Measurements from ENCODE around the gene SCUBE1. TPM values are rescaled to one million over a fixed set of nuclear protein-coding genes. Genes with fewer than 3 reads are reported as not detected.

The SCUBE1 gene
- total RNA-seq, 2 experiments from 2014 or later = not detected

DNA sequence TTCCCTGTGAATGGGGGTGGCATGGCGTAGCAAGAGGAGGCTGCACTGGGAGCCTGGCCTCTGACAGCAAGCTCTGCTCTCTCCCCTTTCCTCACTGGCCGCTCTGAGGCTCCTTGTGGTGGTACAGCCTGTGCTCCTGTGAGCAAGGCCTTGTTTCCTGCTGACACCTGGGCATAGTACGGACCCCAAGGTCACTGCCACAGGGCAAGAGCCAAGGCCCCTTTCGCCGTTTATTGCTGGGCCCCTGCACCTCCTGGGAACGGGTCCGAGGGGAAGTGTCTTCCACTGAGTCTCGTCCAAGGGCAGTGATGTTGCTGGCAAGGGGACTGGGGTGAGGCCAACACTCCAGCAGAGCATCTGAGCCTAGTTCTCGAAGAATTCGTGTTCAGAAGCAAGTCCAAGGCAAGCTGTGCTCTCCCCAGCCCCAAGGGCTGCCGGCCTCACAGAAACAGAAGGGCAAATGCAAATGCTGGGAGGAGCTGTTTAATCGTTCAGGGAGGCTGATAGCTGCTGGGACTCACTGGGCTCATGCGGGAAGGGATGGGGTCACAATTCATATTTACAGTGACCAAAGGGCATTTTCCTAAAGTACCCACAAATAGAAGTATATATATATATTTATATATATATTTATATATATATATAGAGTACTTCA, 140.3 kb downstream of the SCUBE1 start:
- Mint-ChIP-seq H3K27ac (no peak overlapping the region), H3K9me3 (no peaks in the 10 kb centered on the region), H3K4me1 (ENCODE audit: low read depth) (peaks cover 6% of the 10 kb centered on the region), H3K36me3 (no peaks in the 10 kb centered on the region), H3K27me3 (no peaks in the 10 kb centered on the region), H3K4me3 (no peak overlapping the region)
- intact Hi-C loops (cut with micrococcal nuclease) = no loop called here
- CTCF ChIA-PET = no interaction called here
- no peak for DNase-seq
- POLR2A ChIA-PET = no interaction called here

DNA sequence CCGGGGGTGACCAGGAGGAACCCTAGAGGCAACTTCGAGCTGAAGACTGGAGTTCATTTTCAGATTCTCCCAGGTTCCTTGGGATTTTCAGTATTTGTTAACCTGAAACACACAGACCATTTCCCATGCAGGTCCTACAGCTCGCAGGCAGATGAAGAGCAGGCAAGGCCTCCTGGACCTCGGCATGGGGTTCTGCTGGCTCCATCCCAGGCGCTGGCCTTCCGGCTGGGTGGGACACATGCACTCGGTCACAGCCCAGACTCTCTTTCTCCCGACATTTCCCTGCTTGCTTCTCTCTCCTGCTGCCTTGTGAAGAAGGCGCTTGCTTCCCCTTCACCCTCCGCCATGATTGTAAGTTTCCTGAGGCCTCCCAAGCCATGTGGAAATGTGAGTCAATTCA, 140.8 kb downstream of the SCUBE1 start:
- ChIA-PET POLR2A (no interaction called here), CTCF (no interaction called here)
- intact Hi-C loops (cut with micrococcal nuclease) = no loop called here

DNA sequence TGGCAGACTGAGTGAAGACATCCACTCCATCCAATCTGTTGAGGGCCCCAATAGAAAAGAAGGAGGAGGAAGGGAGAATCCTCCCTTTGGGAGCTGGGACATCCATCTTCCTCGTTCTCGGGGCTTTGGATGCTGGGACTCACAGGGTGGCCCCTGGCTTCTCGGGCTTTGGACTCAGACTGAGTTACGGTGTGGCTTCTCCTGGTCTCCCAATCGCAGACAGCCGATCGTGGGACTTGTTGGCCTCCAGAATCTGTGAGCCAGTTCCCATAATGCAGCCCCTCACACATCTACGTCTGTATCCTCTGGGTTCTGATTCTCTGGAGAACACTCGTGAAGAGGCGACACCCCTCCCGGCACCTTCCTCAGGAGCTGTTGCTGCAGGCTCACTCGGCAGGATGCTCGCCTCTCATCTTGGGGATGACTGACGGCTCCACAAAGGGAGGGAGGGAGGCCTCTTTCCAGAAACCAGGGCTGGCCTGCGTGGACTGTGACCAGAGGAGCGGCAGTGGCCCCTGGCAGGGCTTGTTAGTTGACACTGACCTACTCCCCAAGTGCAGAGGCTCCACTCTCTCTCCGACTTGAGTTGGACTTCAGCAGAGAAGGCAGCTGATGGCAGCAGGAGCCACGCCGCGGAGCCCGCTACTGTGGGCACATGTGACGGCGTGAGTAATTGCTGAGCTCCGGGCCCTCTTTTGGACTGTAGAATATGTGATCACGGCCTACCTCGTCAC, 141.5 kb downstream of the SCUBE1 start:
- no peaks in the 10 kb centered on the region for H3K27me3 Mint-ChIP-seq
- H3K27ac Mint-ChIP-seq = no peak overlapping the region
- ChIA-PET POLR2A (no interaction called here), CTCF (no interaction called here)
- DNase-seq = no peak
- H3K36me3 Mint-ChIP-seq = no peaks in the 10 kb centered on the region
- no peaks in the 10 kb centered on the region for H3K9me3 Mint-ChIP-seq
- H3K4me3 Mint-ChIP-seq = no peak overlapping the region
- peaks cover 5% of the 10 kb centered on the region for H3K4me1 Mint-ChIP-seq (ENCODE audit: low read depth)
- intact Hi-C loops (cut with micrococcal nuclease) = no loop called here

More for the DNA sequence above, 140.8 kb downstream of the SCUBE1 start:
- Mint-ChIP-seq H3K36me3 (no peaks in the 10 kb centered on the region), H3K27me3 (no peaks in the 10 kb centered on the region), H3K4me1 (ENCODE audit: low read depth) (peaks cover 6% of the 10 kb centered on the region), H3K9me3 (no peaks in the 10 kb centered on the region), H3K27ac (no peak overlapping the region), H3K4me3 (no peak overlapping the region)
- no peak for DNase-seq

DNA sequence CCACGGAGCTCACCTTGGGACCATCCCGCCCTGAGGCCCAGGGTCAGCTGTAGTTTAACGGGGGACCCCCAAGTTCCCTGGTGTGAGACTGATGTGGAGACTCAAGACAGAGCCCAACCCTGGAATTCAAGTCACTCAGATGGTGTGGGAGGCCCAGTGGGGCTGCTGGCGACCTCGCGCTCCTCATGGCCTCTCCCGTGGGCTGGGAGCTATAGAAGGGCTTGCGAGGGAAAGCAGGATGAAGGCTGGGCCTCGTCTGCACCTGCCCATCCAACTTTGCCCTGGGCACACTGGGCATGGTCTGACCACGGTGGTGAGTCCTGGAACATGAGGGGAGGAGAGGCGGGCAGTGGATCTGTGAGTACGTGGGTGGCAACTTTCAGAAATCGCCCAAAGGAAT, 142.6 kb downstream of the SCUBE1 start:
- CTCF ChIA-PET = interaction anchor here (0.6 to 1.0 kb wide), 2 partner anchors 146 to 160 kb away, joined by 3 to 4 read pairs; no protein-coding TSS in a partner anchor

DNA sequence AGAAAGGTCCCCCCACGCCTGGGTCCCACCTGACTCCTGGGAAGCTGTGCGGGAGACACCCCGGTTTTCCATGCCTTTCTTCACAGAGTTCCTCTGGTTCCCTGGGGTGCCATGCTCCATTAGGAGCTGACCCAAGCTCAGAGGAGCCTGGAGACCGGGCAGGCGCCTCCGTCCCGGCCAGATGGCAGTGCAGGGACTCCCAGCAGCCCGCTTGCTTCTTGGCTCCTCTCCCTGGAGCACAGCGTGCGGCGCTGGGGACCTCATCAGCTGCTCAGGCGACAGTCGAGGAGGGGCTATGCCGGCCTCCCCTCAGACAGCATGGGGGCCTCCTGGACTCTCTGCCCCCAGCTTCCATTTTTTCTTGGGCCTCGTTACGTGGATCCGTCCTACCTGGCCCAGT, 143.1 kb downstream of the SCUBE1 start:
- H3K27me3 Mint-ChIP-seq = no peaks in the 10 kb centered on the region
- CTCF ChIA-PET = interaction anchor here (1.0 kb wide), 1 partner anchor 147 kb away, joined by 3 read pairs; no protein-coding TSS in a partner anchor
- intact Hi-C loops (cut with micrococcal nuclease) = no loop called here
- H3K4me3 Mint-ChIP-seq = no peak overlapping the region
- no peak for DNase-seq
- no peaks in the 10 kb centered on the region for H3K4me1 Mint-ChIP-seq (ENCODE audit: low read depth)
- no peaks in the 10 kb centered on the region for H3K9me3 Mint-ChIP-seq
- no peak overlapping the region for H3K27ac Mint-ChIP-seq
- POLR2A ChIA-PET = no interaction called here
- no peaks in the 10 kb centered on the region for H3K36me3 Mint-ChIP-seq

More for the DNA sequence above, 142.6 kb downstream of the SCUBE1 start:
- H3K9me3 Mint-ChIP-seq = no peaks in the 10 kb centered on the region
- no peak overlapping the region for H3K4me3 Mint-ChIP-seq
- POLR2A ChIA-PET = no interaction called here
- H3K4me1 Mint-ChIP-seq (ENCODE audit: low read depth) = no peaks in the 10 kb centered on the region
- intact Hi-C loops (cut with micrococcal nuclease) = no loop called here
- H3K27me3 Mint-ChIP-seq = no peaks in the 10 kb centered on the region
- no peaks in the 10 kb centered on the region for H3K36me3 Mint-ChIP-seq
- H3K27ac Mint-ChIP-seq = no peak overlapping the region
- DNase-seq = no peak

DNA sequence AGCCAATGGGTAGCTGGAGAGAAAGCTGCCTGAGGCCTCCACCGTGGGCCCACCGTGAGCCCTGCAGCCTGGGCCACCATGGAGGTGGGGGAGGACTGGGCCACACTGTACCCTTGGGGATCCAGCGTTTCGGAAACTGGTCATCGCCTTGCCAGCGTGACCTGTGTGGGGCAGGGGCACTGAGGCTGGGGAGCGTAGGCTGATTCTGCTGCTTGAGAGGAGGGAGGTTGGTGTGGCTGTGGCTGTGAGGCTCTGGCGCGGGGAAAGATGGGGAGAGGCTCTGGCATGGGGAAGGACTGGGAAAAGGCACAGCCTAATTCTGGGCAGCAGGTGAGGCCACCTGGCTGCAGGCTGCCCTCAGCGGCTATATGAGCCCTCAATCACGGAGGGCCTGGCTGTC, 143.6 kb downstream of the SCUBE1 start:
- Mint-ChIP-seq H3K4me3 (no peak overlapping the region), H3K36me3 (no peaks in the 10 kb centered on the region), H3K4me1 (ENCODE audit: low read depth) (no peaks in the 10 kb centered on the region), H3K27ac (no peak overlapping the region), H3K27me3 (no peaks in the 10 kb centered on the region), H3K9me3 (no peaks in the 10 kb centered on the region)
- CTCF ChIA-PET = no interaction called here
- intact Hi-C loops (cut with micrococcal nuclease) = no loop called here
- POLR2A ChIA-PET = no interaction called here
- no peak for DNase-seq

DNA sequence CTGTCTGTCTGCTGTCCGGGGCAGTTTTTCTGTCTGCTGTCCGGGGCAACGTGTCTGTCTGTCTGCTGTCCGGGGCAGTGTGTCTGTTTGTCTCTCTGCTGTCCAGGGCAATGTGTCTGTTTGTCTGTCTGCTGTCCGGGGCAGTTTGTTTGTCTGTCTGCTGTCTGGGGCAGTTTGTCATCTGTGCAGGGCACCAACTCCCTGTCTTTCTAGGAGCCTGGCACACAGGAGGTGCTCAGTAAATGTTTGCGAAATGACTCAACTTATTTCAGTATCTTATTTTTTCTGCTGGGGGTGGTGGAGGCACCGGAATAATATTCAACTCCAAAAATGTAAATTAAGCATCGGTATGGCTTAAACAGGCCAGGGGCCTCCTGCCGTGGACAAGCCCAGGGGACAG, 144.2 kb downstream of the SCUBE1 start:
- H3K4me1 Mint-ChIP-seq (ENCODE audit: low read depth) = no peaks in the 10 kb centered on the region
- H3K27ac Mint-ChIP-seq = no peak overlapping the region
- POLR2A ChIA-PET = no interaction called here
- DNase-seq = no peak
- CTCF ChIA-PET = no interaction called here
- no peaks in the 10 kb centered on the region for H3K36me3 Mint-ChIP-seq
- no peak overlapping the region for H3K4me3 Mint-ChIP-seq
- no peaks in the 10 kb centered on the region for H3K27me3 Mint-ChIP-seq
- H3K9me3 Mint-ChIP-seq = no peaks in the 10 kb centered on the region
- intact Hi-C loops (cut with micrococcal nuclease) = no loop called here

DNA sequence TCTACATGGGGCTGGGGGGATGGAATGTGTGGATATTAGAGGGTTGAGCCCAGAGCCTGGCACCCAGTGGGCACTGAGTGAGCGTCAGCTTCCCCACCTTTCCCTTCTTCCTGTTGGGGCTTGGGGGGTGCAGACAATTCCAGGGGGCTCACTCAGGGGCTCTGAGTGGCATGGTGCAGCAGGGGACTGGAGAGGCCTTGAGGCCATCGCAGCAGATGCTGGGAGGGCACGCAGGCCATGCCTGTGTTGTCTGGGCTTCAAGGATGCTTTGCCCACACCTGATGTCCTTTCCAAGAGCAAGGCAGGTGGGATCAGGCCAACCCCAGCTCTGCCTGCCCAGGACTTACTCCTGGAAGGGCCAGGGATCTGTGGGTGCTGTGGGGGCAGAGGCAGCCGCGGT, 145.0 kb downstream of the SCUBE1 start:
- no peaks in the 10 kb centered on the region for H3K36me3 Mint-ChIP-seq
- H3K4me3 Mint-ChIP-seq = no peak overlapping the region
- no peak overlapping the region for H3K27ac Mint-ChIP-seq
- ChIA-PET POLR2A (no interaction called here), CTCF (interaction anchor here (1.2 kb wide), 1 partner anchor 10 kb away, joined by 3 read pairs; no protein-coding TSS in a partner anchor)
- no peaks in the 10 kb centered on the region for H3K9me3 Mint-ChIP-seq
- DNase-seq = no peak
- intact Hi-C loops (cut with micrococcal nuclease) = no loop called here
- no peaks in the 10 kb centered on the region for H3K4me1 Mint-ChIP-seq (ENCODE audit: low read depth)
- no peaks in the 10 kb centered on the region for H3K27me3 Mint-ChIP-seq

DNA sequence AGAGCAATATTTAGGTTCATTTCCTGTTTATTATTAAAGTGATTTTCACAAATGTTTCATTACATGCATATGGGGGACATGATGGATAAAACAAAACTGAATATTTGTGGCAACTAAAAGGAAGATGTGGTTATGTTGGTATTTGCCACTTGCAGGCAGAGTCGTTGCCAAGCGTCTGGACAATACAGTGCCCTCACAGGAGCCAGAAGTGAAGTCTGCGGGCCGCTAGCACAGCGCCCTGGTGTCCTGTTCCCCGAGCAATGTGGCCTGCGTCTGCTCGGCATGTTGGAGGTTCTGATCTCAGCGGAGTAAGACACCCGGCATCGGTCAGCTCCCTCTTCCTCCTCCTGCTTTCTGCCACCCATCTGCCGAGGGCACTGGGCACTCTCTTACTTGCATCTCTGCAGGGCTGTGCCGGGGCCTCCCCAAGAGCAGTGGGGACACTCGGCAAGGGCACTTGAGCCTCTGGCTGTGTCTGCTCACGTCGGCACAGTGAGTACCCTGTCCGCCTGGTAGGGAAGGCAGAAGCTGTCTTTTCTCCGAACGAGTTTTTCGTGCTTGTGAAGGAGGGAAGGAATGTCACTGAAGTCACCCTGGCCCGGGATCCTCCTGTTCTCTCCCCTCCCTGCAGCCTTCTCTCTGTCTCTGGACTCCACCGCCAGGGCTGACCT, 145.8 kb downstream of the SCUBE1 start:
- POLR2A ChIA-PET = no interaction called here
- intact Hi-C loops (cut with micrococcal nuclease) = no loop called here
- H3K9me3 Mint-ChIP-seq = no peaks in the 10 kb centered on the region

DNA sequence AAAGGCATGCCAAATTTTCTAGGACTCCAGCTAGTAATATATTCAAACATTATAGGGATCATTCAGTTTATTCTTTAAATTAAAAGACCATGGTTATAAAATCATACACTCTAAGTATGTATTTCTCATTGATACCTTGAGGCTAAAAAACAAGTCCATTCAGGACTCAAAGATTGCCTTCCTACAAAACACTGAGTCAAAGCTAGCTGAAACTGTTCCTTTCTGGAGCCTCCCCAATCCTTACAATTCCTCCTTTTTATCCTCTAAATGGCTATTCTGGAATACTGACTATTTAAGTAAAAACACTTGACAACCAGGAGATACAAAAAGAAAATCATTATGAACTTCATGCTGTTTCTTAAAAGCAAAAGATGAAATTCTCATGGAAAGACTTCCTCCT, 151.3 kb downstream of the SCUBE1 start:
- ChIA-PET CTCF (no interaction called here), POLR2A (no interaction called here)
- Mint-ChIP-seq H3K4me3 (no peak overlapping the region), H3K27me3 (no peaks in the 10 kb centered on the region), H3K9me3 (peaks cover 3% of the 10 kb centered on the region), H3K4me1 (ENCODE audit: low read depth) (peaks cover 6% of the 10 kb centered on the region), H3K36me3 (no peaks in the 10 kb centered on the region), H3K27ac (no peak overlapping the region)
- no peak for DNase-seq
- intact Hi-C loops (cut with micrococcal nuclease) = loop anchor here (5.0 kb wide), 1 partner anchor 765 kb away; the partner anchor contains the start of gene SAMM50

More for the DNA sequence above, 145.8 kb downstream of the SCUBE1 start:
- no peaks in the 10 kb centered on the region for H3K4me1 Mint-ChIP-seq (ENCODE audit: low read depth)
- H3K27me3 Mint-ChIP-seq = no peaks in the 10 kb centered on the region
- no peaks in the 10 kb centered on the region for H3K36me3 Mint-ChIP-seq
- no peak for DNase-seq
- H3K27ac Mint-ChIP-seq = no peak overlapping the region
- no peak overlapping the region for H3K4me3 Mint-ChIP-seq
- CTCF ChIA-PET = interaction anchor here (1.2 kb wide), 1 partner anchor 10 kb away, joined by 3 read pairs; no protein-coding TSS in a partner anchor

DNA sequence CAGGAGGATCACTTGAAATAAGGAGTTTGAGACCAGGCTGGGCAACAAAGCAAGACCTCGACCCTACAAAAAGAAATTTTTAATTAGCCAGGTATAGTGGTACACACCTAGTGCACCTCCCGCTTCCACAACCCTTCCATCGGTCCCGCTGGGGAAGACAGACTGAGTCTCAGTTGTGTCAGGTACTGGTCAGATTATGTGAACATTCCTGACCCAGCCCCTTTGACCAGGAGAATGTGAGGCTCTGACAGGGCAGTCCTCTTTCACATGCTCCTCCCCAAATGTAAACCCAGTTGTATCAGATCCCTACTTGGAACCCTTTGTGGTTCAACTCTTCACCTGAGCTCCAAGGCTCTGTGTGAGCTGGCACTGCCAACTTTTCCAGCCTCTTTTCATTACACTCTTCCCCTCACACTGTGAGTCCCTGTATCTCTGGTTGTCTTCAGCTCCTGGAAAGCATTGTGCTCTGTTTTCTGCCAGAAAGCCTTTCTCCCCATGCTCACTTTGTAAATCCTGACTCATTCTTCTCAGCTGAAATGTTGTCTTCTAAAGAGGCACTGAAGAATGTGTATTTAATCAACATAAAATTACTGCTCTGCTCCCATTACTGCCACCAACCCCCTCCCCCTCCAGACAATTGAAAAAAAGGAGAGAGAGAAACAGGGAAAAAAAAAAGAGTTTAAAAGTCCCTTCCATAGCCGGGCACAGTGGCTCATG, 154.2 kb downstream of the SCUBE1 start:
- H3K27ac Mint-ChIP-seq = peak overlapping the region; percentile 42
- H3K36me3 Mint-ChIP-seq = peaks cover 2% of the 10 kb centered on the region
- ChIA-PET CTCF (no interaction called here), POLR2A (interaction anchor here (0.6 kb wide), 1 partner anchor 23 kb away, joined by 4 read pairs; no protein-coding TSS in a partner anchor)
- H3K9me3 Mint-ChIP-seq = peaks cover 3% of the 10 kb centered on the region
- H3K4me1 Mint-ChIP-seq (ENCODE audit: low read depth) = peaks cover 19% of the 10 kb centered on the region
- no peak for DNase-seq
- H3K27me3 Mint-ChIP-seq = no peaks in the 10 kb centered on the region
- H3K4me3 Mint-ChIP-seq = peak overlapping the region; percentile 44
- intact Hi-C loops (cut with micrococcal nuclease) = loop anchor here (5.0 to 10.0 kb wide), 2 partner anchors 37 to 76 kb away; partner anchors contain the start of gene TSPO
